HL-60 (cell line): Measurements from ENCODE around the gene ZNF512.
"Not testable (repeated sequence)": the region's sequence is repeated elsewhere in the genome, so short reads cannot be mapped to it uniquely, and the experiment has no call there.

Source experiments
- CTCF ChIP-seq: IDR thresholded peaks from one replicate; pipeline ENCODE4 v1.5.1; 2011; ENCODE audit warnings: low read length, control low read depth, inconsistent platforms; ENCODE audit not compliant: insufficient read depth
- GABPA ChIP-seq: IDR thresholded peaks from 2 replicates; pipeline ENCODE4 v1.6.1; 2012; ENCODE audit warnings: low read depth
- POLR2AphosphoS5 ChIP-seq: IDR thresholded peaks from 2 replicates; pipeline ENCODE4 v1.6.1; 2012; ENCODE audit warnings: low read depth

- not testable (repeated sequence) for TF ChIP-seq GABPA, CTCF, POLR2AphosphoS5
Observed at GRCh38 chr2:27626323-27626722, 43.5 kb downstream of the ZNF512 start.
